ENCODE data around the gene SERPINA1.

Gene SERPINA1

DNA sequence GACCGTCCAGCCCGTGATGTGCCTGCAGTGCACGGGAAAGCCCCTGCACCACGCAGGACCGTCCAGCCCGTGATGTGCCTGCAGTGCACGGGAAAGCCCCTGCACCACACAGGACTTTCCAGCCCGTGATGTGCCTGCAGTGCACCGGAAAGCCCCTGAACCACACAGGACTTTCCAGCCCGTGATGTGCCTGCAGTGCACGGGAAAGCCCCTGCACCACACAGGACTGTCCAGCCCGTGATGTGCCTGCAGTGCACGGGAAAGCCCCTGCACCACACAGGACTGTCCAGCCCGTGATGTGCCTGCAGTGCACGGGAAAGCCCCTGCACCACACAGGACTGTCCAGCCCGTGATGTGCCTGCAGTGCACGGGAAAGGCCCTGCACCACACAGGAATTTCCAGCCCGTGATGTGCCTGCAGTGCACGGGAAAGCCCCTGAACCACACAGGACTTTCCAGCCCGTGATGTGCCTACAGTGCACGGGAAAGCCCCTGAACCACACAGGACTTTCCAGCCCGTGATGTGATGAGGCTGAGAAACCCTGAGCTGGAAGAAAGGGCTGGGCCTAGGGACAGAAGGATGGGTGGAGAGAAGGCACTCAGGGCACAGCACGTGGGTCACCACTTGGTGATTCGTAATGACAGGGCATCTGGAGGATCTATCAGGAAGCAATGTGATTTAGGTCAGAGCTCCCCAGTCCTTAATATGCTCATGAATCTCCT, 42.2 kb downstream of the SERPINA1 start:
- peak; percentile 41 to 55 for DNase-seq (ENCODE audit: low read depth in 2 of 2)

DNA sequence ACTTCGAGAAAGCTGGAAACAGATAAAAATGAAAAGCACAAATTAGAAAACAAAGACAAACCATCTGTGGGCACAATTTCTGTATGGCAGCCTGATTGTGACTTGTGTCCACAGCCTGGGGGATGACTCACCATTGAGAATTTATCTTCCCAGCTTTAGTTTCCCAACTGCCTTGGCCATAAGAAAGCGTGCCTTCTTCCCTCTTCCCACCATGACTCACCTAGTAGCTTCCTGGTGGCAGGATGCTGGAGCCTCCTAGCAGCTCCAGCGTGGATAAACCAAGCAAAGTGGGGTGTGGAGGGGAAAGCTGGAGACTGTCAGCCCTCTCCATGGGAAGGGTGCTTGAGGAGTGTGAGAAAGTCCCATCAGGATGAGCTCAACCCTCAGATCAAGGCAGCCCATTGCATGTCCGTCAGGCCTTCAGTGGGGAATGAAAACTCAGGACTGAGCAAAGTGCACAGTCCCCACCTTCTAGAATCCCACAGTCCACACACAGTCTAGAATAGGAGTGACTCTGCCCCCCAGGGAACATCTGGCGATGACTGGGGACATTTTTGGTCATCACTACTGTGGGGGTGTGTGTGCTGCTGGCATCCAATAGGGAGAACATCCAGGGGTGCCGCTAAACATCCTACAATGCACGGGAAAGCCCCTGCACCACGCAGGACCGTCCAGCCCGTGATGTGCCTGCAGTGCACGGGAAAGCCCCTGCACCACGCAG, 42.9 kb downstream of the SERPINA1 start:
- no peak for DNase-seq (ENCODE audit: low read depth in 2 of 2)

DNA sequence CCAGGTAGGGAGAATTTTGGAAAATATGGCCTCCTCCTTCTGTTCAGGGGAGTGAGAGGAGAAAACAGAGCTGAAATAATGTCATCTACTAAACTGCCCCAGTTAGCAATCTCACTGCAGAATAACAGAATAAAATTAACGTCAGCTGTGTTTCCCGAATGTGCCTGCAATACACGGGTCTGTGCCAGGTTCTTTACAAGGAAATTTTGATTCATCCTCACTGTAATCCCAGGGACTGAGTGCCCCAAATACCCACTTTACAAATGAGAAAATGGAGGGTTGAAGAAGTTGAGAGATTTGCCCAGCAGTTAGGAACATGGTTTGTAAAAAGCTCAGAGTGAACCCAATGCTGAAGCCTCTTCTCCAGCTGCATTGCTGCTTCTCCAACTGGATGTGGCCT, 44.0 kb downstream of the SERPINA1 start:
- no peak for DNase-seq (ENCODE audit: low read depth in 2 of 2)

GRCh38 chr14:94343238-94344005, 45.0 kb downstream of the SERPINA1 start:
- DNase-seq (ENCODE audit: low read depth in 2 of 2) = no peak

DNA sequence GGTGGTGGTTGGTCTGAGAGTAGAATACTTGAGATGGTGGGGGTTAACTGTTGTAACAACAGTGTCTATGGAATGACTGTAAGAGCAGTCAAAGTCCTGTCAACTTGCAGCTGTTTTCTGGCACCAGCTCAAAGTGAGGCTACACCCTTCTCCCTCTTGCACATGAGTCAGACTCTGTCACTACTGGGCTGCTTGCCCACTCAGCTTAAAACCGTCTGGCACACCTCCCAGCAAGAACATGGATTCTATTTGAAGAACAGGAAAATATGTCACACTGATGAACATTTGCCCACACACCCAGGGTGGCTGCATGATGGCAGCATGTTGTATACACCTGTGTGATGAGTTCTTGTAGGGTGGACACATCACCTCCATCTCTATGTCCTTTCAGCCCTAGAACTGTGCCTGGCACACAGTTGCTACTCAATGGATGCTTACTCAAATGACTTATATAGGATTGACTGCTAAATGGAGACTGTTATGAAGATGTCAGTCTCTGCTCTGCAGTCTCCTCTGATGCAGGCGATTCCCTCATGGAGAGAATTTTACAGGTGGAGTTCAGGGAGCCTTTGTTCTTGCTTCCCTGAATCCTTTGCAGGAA, 46.0 kb downstream of the SERPINA1 start:
- DNase-seq (ENCODE audit: low read depth in 2 of 2) = peak in 1 of 2 donors; percentile 16

GRCh38 chr14:94341656-94342333, 46.6 kb downstream of the SERPINA1 start:
- peak in 1 of 2 donors; percentile 2 for DNase-seq (ENCODE audit: low read depth in 2 of 2)

GRCh38 chr14:94340533-94340932, 47.9 kb downstream of the SERPINA1 start:
- no peak for DNase-seq (ENCODE audit: low read depth in 2 of 2)

DNA sequence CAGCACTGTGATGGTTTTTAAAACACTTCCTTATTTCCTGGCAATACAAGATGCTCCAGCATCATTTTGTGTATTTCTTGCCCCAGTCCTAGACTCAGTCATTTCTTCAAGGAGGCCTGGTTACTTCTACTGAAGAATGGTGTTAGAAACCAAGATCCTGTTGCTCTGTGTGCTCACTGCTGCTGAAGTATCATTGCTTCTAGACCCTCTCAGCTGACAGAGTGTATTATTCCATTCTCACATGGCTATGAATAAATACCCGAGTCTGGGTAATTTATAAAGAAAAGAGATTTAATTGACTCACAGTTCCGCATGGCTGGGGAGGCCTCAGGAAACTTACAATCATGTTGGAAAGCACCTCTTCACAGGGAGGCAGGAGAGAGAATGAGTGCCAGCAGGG, 50.4 kb downstream of the SERPINA1 start:
- no peak for DNase-seq (ENCODE audit: low read depth in 2 of 2)

DNA sequence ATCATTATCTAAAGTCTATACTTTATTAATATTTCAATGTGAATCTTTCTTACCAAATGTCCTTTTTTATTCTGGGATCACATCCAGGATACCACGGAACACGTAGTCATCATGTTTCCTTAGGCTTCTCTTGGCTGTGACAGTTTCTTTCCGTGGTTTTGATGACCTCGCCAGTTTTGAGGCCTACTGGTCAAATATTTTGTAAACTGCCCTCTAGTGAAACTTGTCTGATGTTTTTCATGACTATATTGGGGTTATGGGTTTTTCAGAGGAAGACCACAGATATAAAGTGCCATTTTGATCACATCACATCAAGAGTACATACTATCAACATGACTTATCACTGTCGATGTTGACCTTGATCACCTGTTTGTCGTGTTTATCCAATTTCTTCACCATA, 51.1 kb downstream of the SERPINA1 start:
- peak in 1 of 2 donors; percentile 7 for DNase-seq (ENCODE audit: low read depth in 2 of 2)

GRCh38 chr14:94334872-94335271, 53.5 kb downstream of the SERPINA1 start:
- no peak for DNase-seq (ENCODE audit: low read depth in 2 of 2)

- DNase-seq (ENCODE audit: low read depth in 2 of 2) = no peak
Observed at GRCh38 chr14:94332587-94332986, 55.8 kb downstream of the SERPINA1 start.

- DNase-seq (ENCODE audit: low read depth in 2 of 2) = no peak
Observed at GRCh38 chr14:94332063-94332583, 56.3 kb downstream of the SERPINA1 start.

DNA sequence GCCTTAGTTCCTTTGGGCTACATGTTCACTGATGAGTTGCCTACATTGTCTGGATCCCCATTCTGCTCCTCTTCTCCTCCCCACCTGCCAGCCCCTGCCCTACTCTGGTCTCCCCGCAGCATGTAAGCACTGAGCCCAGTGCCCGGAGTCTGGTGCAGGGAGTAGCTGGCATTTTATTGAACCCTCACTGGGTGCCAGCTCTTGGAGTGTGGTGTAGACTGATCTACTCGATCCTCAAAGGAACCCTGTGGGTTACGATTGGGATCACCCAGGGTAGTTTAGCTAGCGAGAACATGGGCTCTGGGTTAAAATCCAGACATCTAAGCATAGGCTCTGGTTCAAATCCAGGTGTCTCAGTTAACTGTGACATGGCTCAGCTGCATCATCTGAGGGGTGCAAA, 56.9 kb downstream of the SERPINA1 start:
- DNase-seq (ENCODE audit: low read depth in 2 of 2) = no peak

DNA sequence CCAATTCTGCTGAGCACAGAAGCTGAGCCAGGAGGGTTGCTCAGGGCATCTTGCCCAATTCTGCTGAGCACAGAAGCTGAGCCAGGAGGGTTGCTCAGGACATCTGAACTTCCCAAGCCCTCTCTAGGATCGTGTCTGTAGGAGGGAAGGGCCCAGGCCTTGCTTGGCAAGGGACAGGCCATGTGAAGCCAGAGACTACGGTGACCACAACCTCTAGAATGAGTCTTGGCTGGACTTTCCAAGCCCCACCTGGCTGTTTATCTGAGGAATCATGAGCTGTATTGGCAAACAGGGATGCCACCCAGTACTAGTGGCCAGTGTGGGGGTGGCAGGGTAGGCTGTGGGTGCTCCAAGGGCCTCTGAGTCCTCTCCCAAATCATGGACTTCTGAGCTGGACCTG, 57.5 kb downstream of the SERPINA1 start:
- DNase-seq (ENCODE audit: low read depth in 2 of 2) = no peak

DNA sequence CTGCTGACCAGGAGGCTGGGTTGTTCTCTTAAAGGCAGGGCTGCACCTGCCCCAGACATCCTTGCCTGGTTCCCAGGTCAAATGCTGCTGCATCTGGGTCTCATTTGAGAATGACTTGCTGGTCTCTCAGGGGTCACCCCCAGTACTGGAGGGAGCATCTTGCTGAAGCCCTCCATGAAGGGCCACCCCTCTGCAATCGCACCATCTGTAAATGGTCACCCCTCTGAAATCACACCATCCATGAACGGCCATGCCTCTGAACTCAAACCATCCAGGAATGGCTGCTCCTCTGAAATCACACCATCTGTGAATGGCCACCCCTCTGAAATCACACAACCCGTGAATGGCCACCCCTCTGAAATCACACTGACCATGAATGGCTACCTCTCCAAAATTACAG, 58.0 kb downstream of the SERPINA1 start:
- DNase-seq (ENCODE audit: low read depth in 2 of 2) = no peak

DNA sequence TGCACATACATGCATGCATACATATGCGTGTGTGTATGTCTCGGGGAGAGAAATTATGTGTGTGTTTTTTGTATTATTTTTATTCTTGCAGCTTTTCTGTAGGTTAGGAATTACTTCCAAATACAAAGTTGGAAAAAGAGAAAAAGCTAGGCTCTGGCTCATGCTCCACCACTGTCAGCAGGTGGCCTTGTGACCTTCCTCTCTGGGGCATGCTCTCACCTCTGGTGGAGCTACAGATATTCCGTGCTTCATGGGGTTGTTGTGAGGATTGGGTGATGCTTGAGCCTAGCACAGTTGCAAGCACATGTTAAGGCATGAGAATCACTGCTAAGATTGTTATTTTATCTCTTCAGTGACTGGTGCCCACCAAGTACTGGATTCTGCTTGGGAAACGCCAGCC, 58.5 kb downstream of the SERPINA1 start:
- DNase-seq (ENCODE audit: low read depth in 2 of 2) = no peak

- DNase-seq (ENCODE audit: low read depth in 2 of 2) = no peak
Observed at GRCh38 chr14:94328196-94328595, 60.2 kb downstream of the SERPINA1 start.

Data from stimulated activated CD4-positive, alpha-beta T cell treated with anti-CD3 and anti-CD28 coated beads, Interleukin-4, amount 100 ng/mL, for 48 hours (primary cell).